ENCODE data around the gene ABTB2. TPM values are rescaled to one million over a fixed set of nuclear protein-coding genes. Genes with fewer than 3 reads are reported as not detected.
"Not testable (repeated sequence)": the region's sequence is repeated elsewhere in the genome, so short reads cannot be mapped to it uniquely, and the experiment has no call there.

ABTB2 gene
- total RNA-seq, 1 experiment from 2014 or later: 46.3 TPM

DNA sequence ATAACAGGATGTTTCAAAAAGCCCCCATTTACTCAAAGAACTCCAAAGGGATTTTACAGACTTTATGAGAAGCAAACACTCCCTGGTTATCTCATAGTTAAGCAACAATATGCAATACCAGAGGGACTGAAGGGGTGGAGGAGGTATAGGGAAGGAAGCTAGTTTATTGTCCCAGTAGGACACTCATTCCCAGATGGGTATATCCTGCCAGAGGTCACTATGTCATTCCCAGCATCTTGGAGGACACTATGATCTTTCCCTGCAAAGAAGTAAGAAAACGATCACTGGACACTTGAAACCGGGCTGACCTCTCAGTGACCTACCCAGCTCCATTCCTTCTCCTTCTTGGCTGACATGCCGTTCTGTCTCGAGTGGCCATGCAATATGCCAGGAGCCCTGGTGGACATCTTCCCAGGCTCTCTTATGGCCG, 137.9 kb downstream of the ABTB2 start:
- Histone ChIP-seq H3K36me3 (ENCODE audit: insufficient read depth, low read length, poor library complexity, severe bottlenecking) (no peaks in the 10 kb centered on the region), H3K4me3 (ENCODE audit: low read depth, low read length, poor library complexity, severe bottlenecking) (no peak overlapping the region), H3K4me1 (ENCODE audit: insufficient read depth, low read length, poor library complexity, severe bottlenecking) (peaks cover 17% of the 10 kb centered on the region), H3K27ac (ENCODE audit: low read depth, low read length, poor library complexity, severe bottlenecking) (no peak overlapping the region), H3K9me3 (ENCODE audit: low read depth, low read length, poor library complexity, severe bottlenecking) (no peaks in the 10 kb centered on the region), H3K27me3 (replicated peaks; ENCODE audit: insufficient read depth, low read depth, low read length, poor library complexity) (no peaks in the 10 kb centered on the region)
- DNase-seq (ENCODE audit: low spot score): no peak
- ChIA-PET POLR2A (ENCODE audit: low non-redundant PET) (interaction anchor here (0.6 kb wide), 1 partner anchor 730 kb away, joined by 5 read pairs; no protein-coding TSS in a partner anchor), CTCF (no interaction called here)
- TF ChIP-seq, protein P1, sequence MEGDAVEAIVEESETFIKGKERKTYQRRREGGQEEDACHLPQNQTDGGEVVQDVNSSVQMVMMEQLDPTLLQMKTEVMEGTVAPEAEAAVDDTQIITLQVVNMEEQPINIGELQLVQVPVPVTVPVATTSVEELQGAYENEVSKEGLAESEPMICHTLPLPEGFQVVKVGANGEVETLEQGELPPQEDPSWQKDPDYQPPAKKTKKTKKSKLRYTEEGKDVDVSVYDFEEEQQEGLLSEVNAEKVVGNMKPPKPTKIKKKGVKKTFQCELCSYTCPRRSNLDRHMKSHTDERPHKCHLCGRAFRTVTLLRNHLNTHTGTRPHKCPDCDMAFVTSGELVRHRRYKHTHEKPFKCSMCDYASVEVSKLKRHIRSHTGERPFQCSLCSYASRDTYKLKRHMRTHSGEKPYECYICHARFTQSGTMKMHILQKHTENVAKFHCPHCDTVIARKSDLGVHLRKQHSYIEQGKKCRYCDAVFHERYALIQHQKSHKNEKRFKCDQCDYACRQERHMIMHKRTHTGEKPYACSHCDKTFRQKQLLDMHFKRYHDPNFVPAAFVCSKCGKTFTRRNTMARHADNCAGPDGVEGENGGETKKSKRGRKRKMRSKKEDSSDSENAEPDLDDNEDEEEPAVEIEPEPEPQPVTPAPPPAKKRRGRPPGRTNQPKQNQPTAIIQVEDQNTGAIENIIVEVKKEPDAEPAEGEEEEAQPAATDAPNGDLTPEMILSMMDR (conservative IDR thresholded peaks at IDR 0.05; ENCODE audit: low read depth, low read length): no peak
- TF ChIP-seq EZH2 (IDR thresholded peaks at IDR 0.05; ENCODE audit: borderline replicate concordance, low read depth, low read length, poor library complexity, severe bottlenecking): no peak
- intact Hi-C loops (cut with micrococcal nuclease; ENCODE audit: unreplicated experiment): no loop called here
- BruUV-seq (replicated peaks): no TSS peak

DNA sequence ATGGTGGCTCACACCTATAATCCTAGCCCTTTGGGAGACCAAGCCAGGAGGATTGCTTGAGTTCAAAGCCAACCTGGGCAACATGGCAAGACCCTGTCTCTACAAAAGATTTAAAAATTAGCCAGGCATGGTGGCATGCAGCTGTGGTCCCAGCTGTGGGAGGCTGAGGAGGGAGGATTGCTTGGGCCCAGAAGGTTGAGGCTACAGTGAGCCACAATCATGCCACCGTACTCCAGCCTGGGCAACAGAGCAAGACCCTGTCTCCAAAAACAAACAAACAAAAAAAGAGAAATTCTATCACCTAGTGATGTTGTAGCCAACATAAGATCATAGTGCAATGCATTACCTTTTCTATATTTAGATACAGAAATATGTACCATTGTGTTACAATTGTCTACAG, 138.5 kb downstream of the ABTB2 start:
- H3K27me3 ChIP-seq (replicated peaks; ENCODE audit: insufficient read depth, low read depth, low read length, poor library complexity): no peaks in the 10 kb centered on the region
- no peak overlapping the region for H3K27ac ChIP-seq (ENCODE audit: low read depth, low read length, poor library complexity, severe bottlenecking)
- no peaks in the 10 kb centered on the region for H3K36me3 ChIP-seq (ENCODE audit: insufficient read depth, low read length, poor library complexity, severe bottlenecking)
- H3K4me1 ChIP-seq (ENCODE audit: insufficient read depth, low read length, poor library complexity, severe bottlenecking): peaks cover 17% of the 10 kb centered on the region
- no peak for DNase-seq (ENCODE audit: low spot score)
- no peaks in the 10 kb centered on the region for H3K9me3 ChIP-seq (ENCODE audit: low read depth, low read length, poor library complexity, severe bottlenecking)
- no peak overlapping the region for H3K4me3 ChIP-seq (ENCODE audit: low read depth, low read length, poor library complexity, severe bottlenecking)
- no TSS peak for BruUV-seq (replicated peaks)
- TF ChIP-seq, protein P1 (conservative IDR thresholded peaks at IDR 0.05; ENCODE audit: low read depth, low read length): no peak
- no peak for TF ChIP-seq EZH2 (IDR thresholded peaks at IDR 0.05; ENCODE audit: borderline replicate concordance, low read depth, low read length, poor library complexity, severe bottlenecking)
- intact Hi-C loops (cut with micrococcal nuclease; ENCODE audit: unreplicated experiment): no loop called here
- CTCF ChIA-PET: no interaction called here
- POLR2A ChIA-PET (ENCODE audit: low non-redundant PET): interaction anchor here (0.6 kb wide), 1 partner anchor 263 kb away, joined by 3 read pairs; no protein-coding TSS in a partner anchor

DNA sequence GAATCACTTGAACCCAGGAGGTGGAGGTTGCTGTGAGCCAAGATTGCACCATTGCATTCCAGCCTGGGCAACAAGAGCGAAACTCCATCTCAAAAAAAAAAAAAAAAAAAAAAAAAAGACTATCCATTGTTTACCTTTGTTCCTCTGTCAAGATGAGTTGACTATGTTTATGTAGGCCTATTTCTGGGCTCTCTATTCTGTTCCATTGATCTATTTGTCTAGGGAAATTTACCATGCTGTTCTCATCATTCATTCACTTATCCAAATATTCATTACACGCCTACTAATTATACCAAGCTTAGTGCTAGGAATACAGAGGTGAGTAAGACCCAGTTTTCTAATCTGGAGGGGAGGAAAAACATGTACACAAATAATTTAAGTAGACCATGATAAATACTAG, 139.1 kb downstream of the ABTB2 start:
- H3K4me3 ChIP-seq (ENCODE audit: low read depth, low read length, poor library complexity, severe bottlenecking); intact Hi-C loops (cut with micrococcal nuclease; ENCODE audit: unreplicated experiment); BruUV-seq (replicated peaks); POLR2A ChIA-PET (ENCODE audit: low non-redundant PET); H3K9me3 ChIP-seq (ENCODE audit: low read depth, low read length, poor library complexity, severe bottlenecking); H3K36me3 ChIP-seq (ENCODE audit: insufficient read depth, low read length, poor library complexity, severe bottlenecking); H3K27me3 ChIP-seq (replicated peaks; ENCODE audit: insufficient read depth, low read depth, low read length, poor library complexity); DNase-seq (ENCODE audit: low spot score); H3K27ac ChIP-seq (ENCODE audit: low read depth, low read length, poor library complexity, severe bottlenecking): not testable (repeated sequence)
- H3K4me1 ChIP-seq (ENCODE audit: insufficient read depth, low read length, poor library complexity, severe bottlenecking): peaks cover 17% of the 10 kb centered on the region
- CTCF ChIA-PET: interaction anchor here (0.7 kb wide), 1 partner anchor 197 kb away, joined by 16 read pairs; no protein-coding TSS in a partner anchor

DNA sequence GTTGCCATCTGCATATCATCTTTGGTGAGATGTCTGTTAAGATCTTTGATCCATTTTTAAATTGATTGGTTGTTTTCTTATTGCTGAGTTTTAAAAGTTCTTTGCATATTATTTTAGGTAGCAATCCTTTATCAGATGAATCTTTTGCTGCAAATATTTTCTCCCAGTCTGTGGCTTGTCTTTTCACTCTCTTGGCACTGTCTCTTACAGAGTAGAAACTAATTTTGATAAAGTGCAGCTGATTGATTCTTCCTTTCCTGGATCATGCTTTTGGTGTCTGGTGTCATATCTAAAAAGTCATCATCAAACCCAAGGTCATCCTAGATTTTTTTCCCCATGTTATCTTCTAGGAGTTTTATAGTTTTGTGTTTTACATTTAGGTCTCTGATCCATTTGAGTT, 139.7 kb downstream of the ABTB2 start:
- Histone ChIP-seq H3K4me3 (ENCODE audit: low read depth, low read length, poor library complexity, severe bottlenecking) (no peak overlapping the region), H3K36me3 (ENCODE audit: insufficient read depth, low read length, poor library complexity, severe bottlenecking) (no peaks in the 10 kb centered on the region), H3K27me3 (replicated peaks; ENCODE audit: insufficient read depth, low read depth, low read length, poor library complexity) (no peaks in the 10 kb centered on the region), H3K4me1 (ENCODE audit: insufficient read depth, low read length, poor library complexity, severe bottlenecking) (peaks cover 10% of the 10 kb centered on the region), H3K9me3 (ENCODE audit: low read depth, low read length, poor library complexity, severe bottlenecking) (no peaks in the 10 kb centered on the region), H3K27ac (ENCODE audit: low read depth, low read length, poor library complexity, severe bottlenecking) (no peak overlapping the region)
- DNase-seq (ENCODE audit: low spot score): no peak
- POLR2A ChIA-PET (ENCODE audit: low non-redundant PET): no interaction called here
- no TSS peak for BruUV-seq (replicated peaks)
- TF ChIP-seq, protein P1 (conservative IDR thresholded peaks at IDR 0.05; ENCODE audit: low read depth, low read length): no peak
- no peak for TF ChIP-seq EZH2 (IDR thresholded peaks at IDR 0.05; ENCODE audit: borderline replicate concordance, low read depth, low read length, poor library complexity, severe bottlenecking)
- intact Hi-C loops (cut with micrococcal nuclease; ENCODE audit: unreplicated experiment): no loop called here
- CTCF ChIA-PET: interaction anchor here (0.7 kb wide), 1 partner anchor 198 kb away, joined by 16 read pairs; no protein-coding TSS in a partner anchor

Data from A673 (cell line).